ENCODE data around the gene SELP.

The SELP gene

GRCh38 chr1:169620565-169620964 lies 9.4 kb downstream of the SELP start:
- DNase-seq (ENCODE audit: low read depth in 3 of 3): no peak

- no peak for DNase-seq (ENCODE audit: low read depth in 3 of 3)
Measured at GRCh38 chr1:169618367-169618766, 11.6 kb downstream of the SELP start.

- no peak for DNase-seq (ENCODE audit: low read depth in 3 of 3)
Measured at GRCh38 chr1:169615803-169616202, 14.1 kb downstream of the SELP start.

- no peak for DNase-seq (ENCODE audit: low read depth in 3 of 3)
Measured at GRCh38 chr1:169610858-169611257, 19.1 kb downstream of the SELP start.

- DNase-seq (ENCODE audit: low read depth in 3 of 3): no peak
Measured at GRCh38 chr1:169610108-169610507, 19.8 kb downstream of the SELP start.

- DNase-seq (ENCODE audit: low read depth in 3 of 3): no peak
Measured at GRCh38 chr1:169608226-169608625, 21.7 kb downstream of the SELP start.

- DNase-seq (ENCODE audit: low read depth in 3 of 3): peak in 1 of 3 experiments; percentile 15
Measured at GRCh38 chr1:169604781-169605560, 25.0 kb downstream of the SELP start.

GRCh38 chr1:169601096-169601881 lies 28.6 kb downstream of the SELP start:
- no peak for DNase-seq (ENCODE audit: low read depth in 3 of 3)

GRCh38 chr1:169595764-169596711 lies 33.9 kb downstream of the SELP start:
- no peak for DNase-seq (ENCODE audit: low read depth in 3 of 3)

- no peak for DNase-seq (ENCODE audit: low read depth in 3 of 3)
Measured at GRCh38 chr1:169594391-169594790, 35.5 kb downstream of the SELP start.

- DNase-seq (ENCODE audit: low read depth in 3 of 3): no peak
Measured at GRCh38 chr1:169590932-169591331, 39.0 kb downstream of the SELP start.

- no peak for DNase-seq (ENCODE audit: low read depth in 3 of 3)
Measured at GRCh38 chr1:169588785-169589485, 41.0 kb downstream of the SELP start.

- DNase-seq (ENCODE audit: low read depth in 3 of 3): no peak
Measured at GRCh38 chr1:169588112-169588511, 41.8 kb downstream of the SELP start.

- peak; percentile 63 to 72 (median 70) for DNase-seq (ENCODE audit: low read depth in 3 of 3)
Measured at GRCh38 chr1:169586395-169587255, 43.3 kb downstream of the SELP start, which contains the start of gene F5. TSS of gene F5 (minus strand) at chr1:169586481. CDS start at chr1:169586386, 95 bp downstream.

GRCh38 chr1:169586067-169586394 lies 43.9 kb downstream of the SELP start:
- DNase-seq (ENCODE audit: low read depth in 3 of 3): no peak

- no peak for DNase-seq (ENCODE audit: low read depth in 3 of 3)
Measured at GRCh38 chr1:169585181-169585580, 44.7 kb downstream of the SELP start.

- DNase-seq (ENCODE audit: low read depth in 3 of 3): no peak
Measured at GRCh38 chr1:169584483-169585144, 45.3 kb downstream of the SELP start.

GRCh38 chr1:169577981-169578738 lies 51.8 kb downstream of the SELP start:
- no peak for DNase-seq (ENCODE audit: low read depth in 3 of 3)

- no peak for DNase-seq (ENCODE audit: low read depth in 3 of 3)
Measured at GRCh38 chr1:169576935-169577331, 53.0 kb downstream of the SELP start.

Measured in stimulated activated CD4-positive, alpha-beta T cell treated with anti-CD3 and anti-CD28 coated beads, TNF-alpha, amount 100 ng/mL, for 4 hours (primary cell).